Fibroblast of gingiva (primary cell): ENCODE results near the gene SIRT3.
A peak's percentile ranks its signal among the peaks of the same experiment; 100 is the strongest.
"Not testable (repeated sequence)": the region's sequence is repeated elsewhere in the genome, so short reads cannot be mapped to it uniquely, and the experiment has no call there.

Source experiments
- DNase-seq: peaks from one replicate; pipeline ENCODE4 v3.0.0-alpha.2; 2011; ENCODE audit warnings: low read depth

The SIRT3 gene

DNA sequence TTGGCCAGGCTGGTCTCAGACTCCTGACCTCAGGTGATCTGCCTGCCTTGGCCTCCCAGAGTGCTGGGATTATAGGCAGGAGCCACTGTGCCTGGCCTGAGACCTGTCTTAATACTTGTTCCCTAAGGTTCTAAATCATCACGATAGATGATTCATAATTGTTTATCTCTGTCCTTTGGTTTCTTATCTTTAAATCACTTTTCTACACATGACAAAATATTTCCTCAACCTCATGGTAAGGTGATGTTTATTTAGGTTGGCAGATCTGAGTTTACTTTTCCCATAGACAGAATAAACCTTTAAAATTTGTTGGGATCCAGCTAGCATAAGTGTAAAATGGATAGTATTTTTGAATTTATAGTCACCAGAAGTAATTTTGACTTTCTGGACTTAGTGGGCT, 4.2 kb upstream of the SIRT3 start:
- DNase-seq: no peak

DNA sequence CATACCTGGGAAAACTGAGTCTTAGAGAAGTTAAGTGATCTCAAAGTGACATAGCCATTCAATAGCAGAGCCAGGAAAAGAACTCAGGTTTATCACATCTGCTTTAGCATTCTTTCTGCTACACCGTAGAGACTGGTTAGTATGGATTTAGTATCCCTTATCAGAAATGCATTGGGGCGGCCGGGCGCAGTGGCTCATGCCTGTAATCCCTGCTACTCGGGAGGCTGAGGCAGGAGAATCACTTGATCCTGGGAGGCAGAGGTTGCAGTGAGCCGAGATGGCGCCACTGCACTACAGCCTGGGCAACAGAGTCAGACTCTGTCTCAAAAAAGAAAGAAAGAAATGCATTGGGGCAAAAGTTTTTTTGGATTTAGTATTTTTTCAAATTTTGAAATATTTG, 2.2 kb upstream of the SIRT3 start:
- DNase-seq: not testable (repeated sequence)

DNA sequence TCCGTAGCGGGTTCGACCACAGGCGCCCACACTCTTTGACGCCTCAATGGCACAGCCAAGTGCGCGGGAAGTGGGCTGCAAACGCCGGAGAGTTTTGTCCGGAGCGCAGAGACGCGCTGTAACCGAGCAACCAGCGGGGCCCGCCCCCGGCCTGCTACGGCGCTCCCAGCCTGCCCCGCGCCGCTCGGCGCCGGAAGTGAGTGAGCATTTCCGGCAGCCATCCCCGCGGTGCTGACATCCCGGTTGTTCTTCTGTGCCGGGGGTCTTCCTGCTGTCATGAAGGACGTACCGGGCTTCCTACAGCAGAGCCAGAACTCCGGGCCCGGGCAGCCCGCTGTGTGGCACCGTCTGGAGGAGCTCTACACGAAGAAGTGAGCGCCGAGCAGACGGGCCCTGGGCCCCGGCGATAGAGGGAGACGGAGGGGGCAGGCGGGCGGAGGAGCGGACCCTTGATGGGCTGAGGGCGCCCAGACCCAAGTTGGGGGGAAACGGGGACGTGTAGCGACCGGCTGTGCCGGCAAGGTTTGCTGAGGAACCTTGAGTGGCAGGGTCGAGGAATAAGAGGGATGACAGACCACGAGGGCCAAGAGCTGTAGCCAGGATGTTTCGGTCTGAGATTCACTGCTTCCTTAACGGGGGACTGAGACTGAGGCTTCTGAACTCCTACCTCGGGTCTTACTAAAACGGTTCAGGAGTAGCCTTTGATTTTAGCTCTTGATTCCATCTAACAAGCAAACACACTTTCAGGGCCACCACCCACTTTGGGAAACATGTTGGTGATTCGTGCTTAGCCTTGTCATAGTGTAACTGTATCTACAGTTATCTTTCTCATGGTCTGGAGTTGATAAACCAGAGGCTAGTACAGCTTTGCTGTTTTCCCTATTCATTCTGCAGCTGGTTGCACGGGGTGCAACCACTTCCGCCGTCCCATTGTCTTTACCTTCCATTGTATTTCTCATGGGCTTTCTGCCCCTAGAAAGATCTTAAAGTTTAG, 929 bp upstream of the SIRT3 start, which contains the start of gene PSMD13:
PSMD13 (plus strand) TSS at position 203 of the 994 bp plus-strand sequence; CDS start at position 277, 74 bp downstream.
- peak; percentile 74 for DNase-seq

DNA sequence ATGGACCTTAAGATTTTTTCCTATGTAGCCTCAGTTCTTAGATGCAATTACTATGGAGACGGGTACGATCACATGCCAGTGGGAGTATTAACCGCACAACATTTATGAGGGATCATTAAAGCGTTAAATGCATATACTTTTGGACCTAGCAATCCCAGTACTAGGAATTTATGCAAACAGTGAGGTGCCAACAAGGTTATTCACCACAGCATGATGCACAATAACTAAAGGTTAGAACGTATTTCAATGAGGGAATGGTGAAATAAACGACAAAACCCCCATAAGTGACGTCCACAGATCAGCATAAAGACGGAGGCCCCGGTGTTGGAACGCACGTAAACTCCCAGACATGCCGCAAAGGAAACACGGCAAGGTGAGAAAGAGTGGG, 539 bp downstream of the SIRT3 start:
- no peak for DNase-seq

DNA sequence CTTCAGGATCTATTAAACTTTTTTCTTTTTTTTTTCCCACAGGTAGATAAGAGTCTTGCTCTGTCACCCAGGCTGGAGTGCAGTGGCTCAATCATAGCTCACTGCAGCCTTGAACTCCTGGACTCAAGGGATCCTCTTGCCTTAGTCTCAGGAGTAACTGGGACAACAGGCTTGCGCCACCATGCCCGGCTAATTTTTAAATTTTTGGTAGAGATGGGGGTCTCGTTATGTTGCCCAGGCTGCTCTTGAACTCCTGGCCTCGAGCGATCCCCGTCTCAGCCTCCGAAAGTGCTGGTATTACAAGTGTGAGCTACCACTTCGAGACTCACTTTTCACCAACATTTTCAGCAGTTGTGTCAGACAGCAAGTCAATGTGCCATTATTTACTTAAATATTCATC, 962 bp downstream of the SIRT3 start:
- DNase-seq: no peak

DNA sequence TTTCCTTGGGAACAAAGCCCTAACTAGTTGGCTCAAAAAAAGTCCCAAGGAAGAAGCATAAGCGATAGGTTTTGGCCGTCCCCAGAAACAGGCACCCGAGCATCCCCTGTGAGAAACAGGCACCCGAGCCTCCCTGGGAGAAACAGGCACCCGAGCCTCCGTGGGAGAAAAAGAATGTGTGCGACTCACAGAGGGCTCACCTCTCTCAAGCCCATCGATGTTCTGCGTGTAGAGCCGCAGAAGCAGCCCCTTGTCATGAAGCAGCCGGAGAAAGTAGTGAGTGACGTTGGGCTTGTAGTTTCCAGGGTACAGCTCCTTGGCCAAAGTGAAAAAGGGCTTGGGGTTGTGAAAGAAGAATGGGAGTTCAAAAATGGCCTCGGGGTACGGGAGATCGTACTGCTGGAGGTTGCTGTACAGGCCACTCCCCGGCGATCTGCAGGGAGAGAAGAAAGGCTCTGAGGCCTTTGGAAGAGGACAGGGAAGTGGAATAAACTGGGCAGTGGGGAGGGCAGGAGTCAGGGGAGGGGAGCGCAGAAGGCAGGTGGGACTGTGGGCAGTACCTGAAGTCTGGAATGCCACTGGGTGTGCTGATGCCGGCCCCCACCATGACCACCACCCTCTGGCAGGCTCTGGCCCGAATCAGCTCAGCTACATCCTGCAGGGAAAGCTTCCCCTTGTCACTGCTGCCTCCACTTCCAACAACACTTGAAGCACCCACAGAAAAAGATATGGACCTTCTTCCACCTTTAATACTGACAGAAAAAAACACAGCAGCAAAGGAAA, 3.2 kb downstream of the SIRT3 start:
- DNase-seq: no peak

DNA sequence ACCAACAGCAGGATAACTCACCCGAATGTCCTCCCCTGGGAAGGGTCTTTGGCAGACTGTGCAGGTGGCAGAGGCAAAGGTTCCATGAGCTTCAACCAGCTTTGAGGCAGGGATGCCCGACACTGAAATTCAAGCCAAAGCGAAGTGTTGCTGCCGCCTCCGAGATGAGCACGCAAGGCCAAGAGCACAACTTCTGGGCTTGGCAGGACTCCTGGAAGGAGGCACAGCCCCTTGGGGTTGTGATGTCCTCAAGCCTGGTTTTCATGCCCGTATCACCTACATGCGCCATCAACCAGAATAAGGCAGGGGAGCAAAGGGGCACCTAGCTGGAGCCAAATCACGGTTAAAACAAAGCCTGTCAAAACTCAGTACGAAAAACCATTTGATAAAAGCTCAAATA, 5.7 kb downstream of the SIRT3 start:
- DNase-seq: no peak

DNA sequence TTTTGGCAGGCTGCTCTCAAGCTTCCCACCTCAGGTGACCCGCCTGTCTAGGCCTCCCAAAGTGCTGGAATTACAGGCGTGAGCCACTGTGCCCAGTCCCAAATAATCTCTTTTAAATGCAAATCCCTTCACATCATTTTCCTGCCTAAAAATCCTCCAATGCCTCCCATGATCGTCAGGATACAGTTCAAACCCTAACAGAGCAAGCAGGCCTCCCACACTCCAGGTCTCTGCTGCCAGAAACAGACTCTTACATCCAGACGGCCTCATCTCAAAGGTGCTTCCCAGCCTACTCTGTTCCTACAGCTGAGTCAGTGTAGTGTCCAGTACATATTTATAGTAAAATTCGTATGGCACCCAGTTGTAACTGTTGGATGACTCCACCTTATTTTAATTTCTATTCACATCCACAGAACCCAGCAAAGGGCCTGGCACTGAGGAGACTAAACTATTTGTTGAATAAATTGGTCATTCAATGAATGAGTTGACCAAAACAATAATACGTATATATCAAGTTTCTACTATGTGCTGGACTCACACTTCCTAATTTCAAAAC, 8.2 kb downstream of the SIRT3 start:
- no peak for DNase-seq

DNA sequence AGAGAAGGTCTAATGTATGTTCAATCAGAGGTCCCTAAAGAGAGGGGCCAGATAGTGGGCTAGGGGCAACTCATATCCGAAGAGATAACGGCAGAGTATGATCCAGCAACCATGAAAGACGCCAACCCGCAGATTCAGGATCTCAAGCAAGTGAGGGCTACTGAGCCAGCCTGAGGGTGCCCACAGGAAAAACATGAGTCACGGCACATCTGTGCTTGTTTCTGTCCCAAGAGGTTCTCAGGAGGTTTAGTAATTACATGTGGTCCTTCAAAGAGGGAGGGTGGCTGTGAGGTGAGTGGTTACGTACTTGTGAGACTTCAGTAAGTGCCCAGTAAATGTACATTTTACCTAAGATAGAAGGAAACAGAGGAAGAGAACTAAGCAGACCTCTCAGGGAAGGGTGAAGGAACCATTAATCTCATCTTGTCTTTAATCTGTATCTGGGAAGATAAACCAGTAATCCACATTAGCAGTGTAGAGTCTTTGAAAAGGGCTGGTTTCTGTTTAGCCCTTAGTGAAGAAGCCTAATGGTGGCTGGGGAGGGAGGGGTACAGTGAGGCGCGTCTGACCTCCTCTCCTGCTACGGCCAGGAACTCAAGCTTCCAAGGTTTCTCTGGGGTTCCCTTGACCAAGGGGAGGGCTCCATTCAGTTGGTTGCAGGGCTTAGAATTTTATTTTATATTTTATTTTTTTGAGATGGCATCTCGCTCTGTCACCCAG, 10.2 kb downstream of the SIRT3 start:
- DNase-seq: no peak

DNA sequence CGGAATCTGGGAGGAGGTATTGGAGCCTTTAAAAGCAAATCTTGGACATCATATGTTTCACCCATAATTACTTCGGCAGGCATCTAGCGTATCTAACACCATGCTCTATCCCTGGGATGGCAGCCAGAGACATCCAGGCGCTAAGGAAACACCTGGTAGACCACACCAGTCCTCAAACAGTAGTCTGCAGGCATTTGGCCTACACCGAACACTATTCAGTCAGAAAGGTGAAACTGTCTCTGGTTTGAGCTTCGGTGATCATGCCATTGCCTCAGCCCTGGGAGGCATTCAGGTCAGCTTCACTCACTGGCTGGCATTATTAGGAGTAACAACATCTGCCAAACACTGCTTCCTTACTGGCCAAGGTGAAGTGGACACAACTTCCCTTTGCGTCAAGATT, 11.7 kb downstream of the SIRT3 start:
- DNase-seq: no peak

DNA sequence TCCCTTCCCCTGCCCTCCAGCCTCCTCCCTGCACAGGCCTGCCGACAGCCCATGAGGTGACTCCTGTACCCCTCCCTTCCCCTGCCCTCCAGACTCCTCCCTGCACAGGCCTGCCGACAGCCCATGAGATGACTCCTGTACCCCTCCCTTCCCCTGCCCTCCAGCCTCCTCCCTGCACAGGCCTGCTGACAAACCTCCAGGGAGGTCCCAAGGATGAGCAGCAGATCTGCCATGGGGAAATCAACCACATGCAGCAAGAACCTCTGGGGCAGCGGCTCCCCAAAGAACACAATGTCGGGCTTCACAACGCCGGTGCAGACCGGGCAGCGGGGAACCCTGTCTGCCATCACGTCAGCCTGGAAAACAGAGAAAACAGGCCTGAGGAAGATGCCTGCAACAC, 12.3 kb downstream of the SIRT3 start:
- DNase-seq: no peak

DNA sequence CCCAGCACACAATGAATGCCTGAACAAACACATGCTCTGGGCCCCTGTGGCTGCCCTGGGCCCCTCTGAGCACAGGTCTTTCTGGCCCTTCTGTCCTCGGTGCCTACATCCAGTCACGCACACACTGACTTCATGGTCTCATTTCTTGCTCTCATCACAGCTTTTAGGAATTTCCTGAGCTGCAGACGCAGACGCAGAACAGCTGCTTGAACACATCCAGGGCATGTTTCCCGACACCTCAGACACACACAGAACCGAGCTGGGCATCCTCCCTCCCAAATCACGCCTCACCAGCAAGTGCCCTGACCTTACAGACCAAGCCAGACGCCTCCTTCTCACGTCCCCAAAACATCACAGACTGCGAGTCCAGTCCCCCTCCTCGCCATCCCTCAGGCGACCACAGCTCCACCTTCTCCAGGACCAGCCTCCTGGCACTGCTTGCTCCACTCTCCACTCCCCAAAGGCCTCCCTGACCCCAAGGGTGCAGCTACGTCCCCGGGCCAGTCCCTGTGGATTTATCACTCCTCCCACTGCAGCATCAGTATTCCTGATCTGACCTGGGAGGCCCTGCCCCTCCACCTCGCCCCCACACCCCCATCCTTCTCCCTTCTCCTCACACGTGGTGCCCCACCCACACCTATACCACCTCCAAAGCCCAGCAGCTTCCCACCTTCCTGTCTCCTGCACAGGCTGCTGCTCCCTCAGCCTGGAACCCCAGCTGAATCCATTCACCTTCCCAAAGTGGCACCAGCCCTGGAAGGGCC, 12.9 kb downstream of the SIRT3 start:
- no peak for DNase-seq

DNA sequence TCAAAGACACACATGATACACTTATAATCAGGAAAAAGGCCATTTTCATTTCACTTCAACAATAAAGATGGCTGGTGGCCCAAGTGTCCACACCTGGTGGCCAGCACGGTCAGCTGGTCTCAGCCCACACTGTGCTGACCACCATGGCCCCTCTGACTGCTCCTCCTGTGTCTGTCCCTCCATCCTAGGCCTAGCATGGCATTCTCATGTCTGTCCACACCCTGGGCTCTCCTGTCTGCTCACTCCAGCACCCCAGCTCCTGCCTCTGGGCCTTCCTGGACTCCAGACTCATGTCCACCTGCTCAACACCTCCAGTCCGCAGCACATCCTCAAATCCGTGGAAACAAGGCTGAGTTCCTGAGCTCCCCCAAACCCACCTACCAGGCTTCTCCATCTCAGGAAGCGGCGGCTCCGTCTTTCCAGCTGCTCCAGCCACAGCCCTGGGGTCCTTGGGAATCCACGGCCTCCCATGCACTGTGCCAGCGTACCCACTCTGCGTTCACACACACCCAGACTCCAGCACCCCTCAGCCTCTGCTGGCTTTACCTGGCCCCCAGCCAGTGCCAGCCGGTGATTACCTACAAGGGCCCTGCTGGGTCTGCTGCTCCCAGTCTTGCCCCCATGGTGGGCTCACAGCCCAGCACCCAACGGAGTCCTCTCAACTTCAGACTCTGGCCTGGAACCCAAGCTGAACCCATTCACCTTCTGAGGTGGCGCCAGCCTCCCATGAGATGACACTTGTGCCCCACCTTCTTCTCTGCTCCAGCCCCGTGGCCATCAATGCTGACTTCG, 13.9 kb downstream of the SIRT3 start:
- DNase-seq: no peak

DNA sequence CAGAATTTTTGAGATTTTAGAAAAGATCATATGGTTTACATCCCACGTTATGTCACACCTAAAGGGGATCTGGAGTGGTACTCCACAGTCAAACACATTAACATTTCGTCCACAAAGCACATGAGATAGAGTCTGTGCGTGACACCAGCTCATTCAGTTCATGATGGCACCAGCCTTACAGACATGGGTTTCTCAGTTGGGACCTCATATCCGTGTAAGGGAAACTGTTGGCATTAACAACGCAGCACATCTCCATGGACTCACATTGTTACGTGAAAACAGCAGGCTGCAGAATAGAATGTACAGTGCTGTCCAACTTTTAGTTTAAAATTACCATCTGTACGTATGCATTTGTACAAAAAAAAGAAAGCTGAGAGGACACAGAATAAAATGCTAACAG, 14.6 kb downstream of the SIRT3 start:
- DNase-seq: no peak

DNA sequence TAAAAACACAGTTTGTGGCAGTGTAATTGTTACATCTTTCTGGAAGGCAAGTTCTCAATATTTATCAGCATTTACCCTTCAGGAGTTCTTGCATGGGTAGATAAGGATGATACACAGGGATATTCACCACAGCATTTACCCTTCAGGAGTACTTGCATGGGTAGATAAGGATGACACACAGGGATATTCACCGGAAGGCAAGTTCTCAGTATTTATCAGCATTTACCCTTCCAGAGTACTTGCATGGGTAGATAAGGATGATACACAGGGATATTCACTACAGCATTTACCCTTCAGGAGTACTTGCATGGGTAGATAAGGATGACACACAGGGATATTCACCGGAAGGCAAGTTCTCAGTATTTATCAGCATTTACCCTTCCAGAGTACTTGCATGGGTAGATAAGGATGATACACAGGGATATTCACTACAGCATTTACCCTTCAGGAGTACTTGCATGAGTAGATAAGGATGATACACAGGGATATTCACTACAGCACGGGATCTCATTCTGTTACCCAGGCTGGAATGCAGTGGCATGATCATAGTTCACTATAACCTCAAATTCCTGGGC, 15.4 kb downstream of the SIRT3 start:
- not testable (repeated sequence) for DNase-seq

DNA sequence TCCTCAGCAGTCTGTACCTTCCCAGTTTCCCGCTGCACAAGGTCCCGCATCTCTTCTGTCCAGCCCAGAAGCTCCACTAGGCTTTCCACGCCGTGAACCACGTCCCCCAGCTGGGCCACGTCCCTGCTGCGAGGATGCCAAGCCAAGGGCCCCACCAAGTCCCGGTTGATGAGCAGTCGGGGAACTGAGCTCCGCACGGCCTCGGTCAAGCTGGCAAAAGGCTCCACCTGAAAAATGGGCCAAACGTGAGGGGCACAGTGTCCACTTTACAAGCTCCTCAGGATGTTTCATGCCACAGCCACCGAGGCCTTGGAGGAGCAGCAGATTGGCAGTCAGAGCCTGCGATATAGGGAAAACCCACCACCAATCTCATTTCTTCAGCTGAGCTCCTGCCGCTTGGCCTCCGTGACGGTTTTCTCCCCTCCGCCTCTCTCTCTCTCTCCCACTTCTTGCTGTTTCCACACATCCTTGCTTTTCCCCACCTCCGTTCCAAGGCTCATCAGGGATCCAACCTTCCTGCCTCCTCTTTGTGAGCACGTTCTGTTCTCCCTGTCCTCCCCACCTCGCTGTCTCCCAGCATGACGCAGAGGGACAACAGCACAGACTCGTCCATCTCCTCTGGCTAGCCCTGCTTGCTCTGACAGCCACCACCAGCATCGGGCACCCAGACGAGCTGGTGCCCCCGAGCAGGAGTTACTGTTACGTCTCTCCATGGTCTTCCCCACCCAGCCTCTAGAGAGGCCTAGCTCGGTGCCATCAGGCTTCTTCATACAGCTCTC, 17.1 kb downstream of the SIRT3 start:
- DNase-seq: no peak

DNA sequence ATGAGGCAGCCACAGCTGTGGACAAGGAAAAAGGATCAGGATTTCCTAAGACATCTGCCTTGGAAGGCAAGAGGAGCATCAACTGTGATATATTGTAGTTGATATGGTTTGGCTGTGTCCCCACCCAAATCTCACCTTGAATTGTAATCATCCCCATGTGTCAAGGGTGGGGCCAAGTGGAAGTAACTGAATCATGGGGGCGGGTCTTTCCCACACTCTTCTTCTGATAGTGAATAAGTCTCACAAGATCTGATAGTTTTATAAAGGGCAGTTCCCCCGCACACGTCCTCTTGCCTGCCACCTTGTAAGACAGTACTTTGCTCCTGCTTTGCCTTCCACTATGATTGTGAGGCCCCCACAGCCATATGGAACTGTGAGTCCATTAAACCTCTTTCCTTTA, 18.4 kb downstream of the SIRT3 start:
- no peak for DNase-seq

DNA sequence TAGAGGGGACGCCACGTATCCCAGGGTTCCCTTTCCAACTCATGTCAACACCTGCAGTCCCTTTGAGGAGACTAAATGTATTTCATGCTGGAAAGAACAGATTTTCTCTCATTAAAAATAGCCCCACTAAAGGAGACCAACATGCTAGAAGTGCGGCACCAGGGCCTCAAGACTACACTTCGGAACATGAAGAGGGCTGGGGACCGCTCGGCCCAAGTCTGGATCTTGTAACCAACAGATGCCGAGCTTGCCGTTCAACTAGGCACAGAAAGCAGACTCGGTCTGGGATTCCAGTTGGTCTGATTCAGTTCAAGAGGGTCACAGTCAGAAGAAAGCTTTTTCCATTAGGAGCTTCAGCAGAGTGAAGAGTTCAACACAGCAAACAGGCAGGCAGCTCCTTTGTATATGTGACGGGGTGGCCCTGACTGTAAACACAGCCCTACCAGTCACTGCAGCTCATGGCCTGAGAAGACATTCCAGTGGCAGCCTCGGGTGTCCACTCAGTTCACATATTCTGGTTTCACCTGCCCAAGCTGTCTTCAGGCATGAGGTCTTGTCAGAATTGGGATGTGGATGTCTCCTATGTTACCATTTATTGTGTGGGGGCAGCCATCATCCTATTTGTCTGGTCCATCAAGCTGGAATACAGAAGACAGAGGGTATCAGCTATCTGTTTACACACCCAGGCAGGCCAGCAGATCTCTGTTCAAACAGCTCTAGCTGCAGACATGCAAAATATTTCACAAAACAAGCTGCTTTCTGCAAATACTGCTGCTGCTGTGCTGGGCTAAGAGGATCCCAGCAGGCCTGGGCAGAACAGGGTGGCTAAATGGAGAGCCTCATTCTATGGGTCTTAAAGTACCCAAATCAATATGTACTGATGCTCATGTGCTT, 19.8 kb downstream of the SIRT3 start:
- no peak for DNase-seq
